Upper lobe of left lung (tissue), 6 donors: Measurements from ENCODE around the gene SFMBT2. TPM values are rescaled to one million over a fixed set of nuclear protein-coding genes. Genes with fewer than 3 reads are reported as not detected.

Experiments used
- ATAC-seq, 2 donors: fragments of 200-7000 bp; cut with Tn5 transposase; one replicate each; pipeline ENCODE4 v1.9.1; 2022; ENCODE audit warnings: mild to moderate bottlenecking in 2 of 2, moderate library complexity in 2 of 2; ENCODE audit not compliant: low FRiP score in 2 of 2
- DNase-seq, 2 donors: peaks; one replicate each; pipeline ENCODE4 v3.0.0-alpha.2; 2019 to 2020
- H3K27ac ChIP-seq, 4 donors: fragments of 200-600 bp; sonication (generic); one replicate each; pipeline ENCODE4 v1.5.1; 2016 to 2019
- H3K27me3 ChIP-seq, 4 donors: fragments of 200-600 bp; sonication (generic); one replicate each; pipeline ENCODE4 v1.5.1; 2017 to 2019
- H3K36me3 ChIP-seq, 4 donors: fragments of 200-600 bp; sonication (generic); one replicate each; pipeline ENCODE4 v1.5.1; 2016 to 2019
- H3K4me1 ChIP-seq, 4 donors: fragments of 200-600 bp; sonication (generic); one replicate each; pipeline ENCODE4 v1.5.1; 2018 to 2019
- H3K4me3 ChIP-seq, 4 donors: fragments of 200-600 bp; sonication (generic); one replicate each; pipeline ENCODE4 v1.5.1; 2017 to 2019; ENCODE audit warnings: mild to moderate bottlenecking in 2 of 4, moderate library complexity in 1 of 4
- H3K9me3 ChIP-seq, 4 donors: fragments of 200-600 bp; sonication (generic); one replicate each; pipeline ENCODE4 v1.5.1; 2018 to 2019
- EP300 ChIP-seq, 4 donors: sonication (generic); formaldehyde crosslinking; IDR thresholded peaks; one replicate each; pipeline ENCODE4 v1.5.1; 2017; ENCODE audit warnings: antibody characterized with exemption in 4 of 4, control low read depth in 2 of 4
- POLR2A ChIP-seq, 4 donors: fragments of 450-650 bp; IDR thresholded peaks; one replicate each; pipeline ENCODE4 v1.5.1; 2016 to 2017; ENCODE audit warnings: antibody characterized with exemption in 4 of 4, mild to moderate bottlenecking in 2 of 4
- POLR2AphosphoS5 ChIP-seq, 2 donors: sonication (generic); formaldehyde crosslinking; IDR thresholded peaks; one replicate each; pipeline ENCODE4 v1.5.1; 2017; ENCODE audit warnings: antibody characterized with exemption in 2 of 2
- WGBS, 2 donors: methylation state at CpG; one replicate each; pipeline ENCODE4 v1.1.5; 2017 to 2018; 5-methylcytosine and 5-hydroxymethylcytosine counted together
- total RNA-seq, 6 donors: library from RNA; depleted of rRNA in 4 of 6; stranded (reverse); fragments of >200 nt in 4 of 6; gene quantifications; one replicate each; pipeline versions ENCODE4 v1.1.0 to v1.2.1, GENCODE V29; 2016 to 2021
- TF ChIP-seq, protein P1 (sequence below), 6 experiments: fragments of 450-650 bp in 4 of 6; fragments of 200-600 bp in 2 of 6; sonication (generic) in 2 of 6; IDR thresholded peaks; one replicate each; pipeline ENCODE4 v1.5.1; 2016 to 2019; ENCODE audit warnings: antibody characterized with exemption in 6 of 6
- donor health status: DM: no; HTN: no; CAD: no; lungs with moderate emphysema.
- donor health status: DM: no; HTN: yes; CAD: no; lungs with severe emphysema.

Gene SFMBT2
- total RNA-seq, 6 donors from 2014 or later = 6.2 to 14.6 (median 10.2) TPM

DNA sequence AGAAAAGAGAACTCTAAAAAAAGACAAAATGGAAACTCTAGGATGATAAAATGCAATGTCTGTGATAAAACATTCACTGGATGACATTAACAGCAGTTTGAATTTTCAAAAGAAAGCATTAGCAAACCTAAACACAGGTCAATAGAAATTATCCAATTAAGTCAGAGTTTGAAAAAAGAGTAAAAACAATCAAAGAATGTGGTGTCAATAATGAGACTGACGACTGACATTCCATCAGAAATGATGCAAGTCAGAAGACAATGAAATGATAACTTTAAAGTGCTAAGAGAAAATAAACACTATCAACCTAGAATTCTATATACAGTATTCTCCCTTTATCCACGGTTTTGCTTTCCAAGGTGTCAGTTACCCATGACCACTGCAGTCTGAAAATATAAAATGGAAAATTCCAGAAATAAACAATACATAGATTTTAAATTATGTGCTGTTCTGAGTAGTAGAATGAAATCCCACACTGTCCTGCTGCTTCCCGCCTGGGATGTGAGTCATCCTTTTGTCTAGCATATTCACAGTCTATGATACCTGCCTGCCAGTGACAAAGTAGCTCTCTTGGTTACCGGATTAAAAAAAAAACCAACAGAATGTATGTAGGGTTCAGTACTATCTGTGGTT lies 38.3 kb upstream of the SFMBT2 start:
- Histone ChIP-seq H3K4me1 (no peaks in the 10 kb centered on the region), H3K27ac (no peak overlapping the region), H3K9me3 (peaks cover 0 to 16% (median 8%) of the 10 kb centered on the region in 4 donors), H3K4me3 (no peak overlapping the region), H3K36me3 (no peaks in the 10 kb centered on the region), H3K27me3 (no peaks in the 10 kb centered on the region)
- 85% methylated on average over 4 of the region's 4 CpGs for WGBS, 2 donors
- TF ChIP-seq POLR2A (IDR thresholded peaks at IDR 0.05) (no peak), POLR2AphosphoS5 (IDR thresholded peaks at IDR 0.05) (no peak), EP300 (IDR thresholded peaks at IDR 0.05) (no peak)
- TF ChIP-seq, protein P1, sequence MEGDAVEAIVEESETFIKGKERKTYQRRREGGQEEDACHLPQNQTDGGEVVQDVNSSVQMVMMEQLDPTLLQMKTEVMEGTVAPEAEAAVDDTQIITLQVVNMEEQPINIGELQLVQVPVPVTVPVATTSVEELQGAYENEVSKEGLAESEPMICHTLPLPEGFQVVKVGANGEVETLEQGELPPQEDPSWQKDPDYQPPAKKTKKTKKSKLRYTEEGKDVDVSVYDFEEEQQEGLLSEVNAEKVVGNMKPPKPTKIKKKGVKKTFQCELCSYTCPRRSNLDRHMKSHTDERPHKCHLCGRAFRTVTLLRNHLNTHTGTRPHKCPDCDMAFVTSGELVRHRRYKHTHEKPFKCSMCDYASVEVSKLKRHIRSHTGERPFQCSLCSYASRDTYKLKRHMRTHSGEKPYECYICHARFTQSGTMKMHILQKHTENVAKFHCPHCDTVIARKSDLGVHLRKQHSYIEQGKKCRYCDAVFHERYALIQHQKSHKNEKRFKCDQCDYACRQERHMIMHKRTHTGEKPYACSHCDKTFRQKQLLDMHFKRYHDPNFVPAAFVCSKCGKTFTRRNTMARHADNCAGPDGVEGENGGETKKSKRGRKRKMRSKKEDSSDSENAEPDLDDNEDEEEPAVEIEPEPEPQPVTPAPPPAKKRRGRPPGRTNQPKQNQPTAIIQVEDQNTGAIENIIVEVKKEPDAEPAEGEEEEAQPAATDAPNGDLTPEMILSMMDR (IDR thresholded peaks at IDR 0.05) = no peak
- ATAC-seq (no peak), DNase-seq (no peak)

DNA sequence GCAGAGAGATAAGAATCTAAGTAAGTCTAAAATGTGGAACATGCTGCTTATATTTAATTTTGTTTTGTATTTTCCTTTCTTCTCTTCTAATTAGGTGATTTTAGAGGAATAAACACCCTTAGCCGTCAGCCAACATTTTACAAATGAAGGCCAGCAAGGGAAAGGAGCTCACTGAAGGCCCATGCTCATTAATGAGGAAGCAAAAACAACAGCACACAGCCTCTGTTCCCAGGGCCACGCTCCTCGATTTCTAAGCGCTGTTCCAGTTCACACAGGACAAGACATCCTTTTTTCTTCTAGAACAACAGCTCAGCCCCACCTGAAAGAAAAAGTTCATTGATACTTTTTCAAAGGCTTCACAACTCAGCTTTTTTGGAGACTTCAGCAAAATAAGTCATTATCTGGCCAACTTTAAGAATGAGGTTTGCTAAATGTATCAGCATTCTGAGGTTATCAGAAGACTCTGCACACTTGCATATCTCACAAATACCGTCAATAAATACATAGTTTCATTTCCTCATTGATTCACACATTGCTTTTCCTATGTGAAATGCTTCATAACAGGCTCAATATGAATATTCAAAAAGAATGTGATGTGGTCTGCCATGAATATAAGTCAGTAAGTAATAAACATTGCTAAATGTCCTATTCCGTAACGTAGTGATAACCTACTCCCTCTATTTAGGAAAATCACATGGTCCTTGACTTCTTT lies 34.8 kb upstream of the SFMBT2 start:
- no peaks in the 10 kb centered on the region for H3K4me1 ChIP-seq
- peaks cover 0 to 16% (median 8%) of the 10 kb centered on the region in 4 donors for H3K9me3 ChIP-seq
- no peak overlapping the region for H3K27ac ChIP-seq
- no peak overlapping the region for H3K4me3 ChIP-seq
- H3K27me3 ChIP-seq = no peaks in the 10 kb centered on the region
- 79 to 86% methylated on average over 7 of the region's 7 CpGs for WGBS, 2 donors
- H3K36me3 ChIP-seq = no peaks in the 10 kb centered on the region
- no peak for TF ChIP-seq EP300 (IDR thresholded peaks at IDR 0.05)
- TF ChIP-seq, protein P1 (IDR thresholded peaks at IDR 0.05) = no peak
- no peak for TF ChIP-seq POLR2AphosphoS5 (IDR thresholded peaks at IDR 0.05)
- TF ChIP-seq POLR2A (IDR thresholded peaks at IDR 0.05) = no peak
- DNase-seq (no peak), ATAC-seq (no peak)

DNA sequence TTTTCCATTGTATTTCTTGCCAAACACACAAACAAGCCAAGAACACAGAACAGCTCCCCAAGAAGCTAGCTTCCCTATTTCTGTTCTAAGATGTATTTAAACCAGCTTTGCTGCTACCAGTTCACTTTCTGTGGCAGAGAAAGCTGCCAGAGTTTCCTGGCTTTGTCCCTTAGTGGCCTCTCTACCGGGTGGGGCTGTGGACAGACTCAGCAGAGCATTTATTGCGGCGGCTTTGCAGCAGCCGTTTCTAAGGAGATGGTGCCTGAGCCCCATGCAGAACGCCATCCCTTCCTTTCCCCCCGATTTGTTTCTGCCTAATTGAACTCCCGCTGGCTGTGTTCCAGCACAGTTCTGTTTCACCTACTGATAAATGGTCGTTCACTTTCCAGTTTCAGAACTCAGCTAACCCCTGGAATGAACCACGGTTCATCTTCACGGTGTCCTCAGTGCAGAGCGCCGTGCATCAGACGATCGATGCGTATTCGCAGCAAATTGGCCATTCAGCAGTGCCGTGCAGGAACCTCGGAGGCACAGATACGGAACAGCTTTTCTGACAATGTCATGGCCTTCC lies 33.8 kb upstream of the SFMBT2 start:
- peaks cover 0 to 13% (median 8%) of the 10 kb centered on the region in 4 donors for H3K9me3 ChIP-seq
- no peaks in the 10 kb centered on the region for H3K36me3 ChIP-seq
- no peak overlapping the region for H3K4me3 ChIP-seq
- ATAC-seq = no peak
- no peak for DNase-seq
- H3K27ac ChIP-seq = no peak overlapping the region
- WGBS, 2 donors = 63 to 68% methylated on average over 19 of the region's 19 CpGs
- no peaks in the 10 kb centered on the region for H3K27me3 ChIP-seq
- TF ChIP-seq, protein P1 (IDR thresholded peaks at IDR 0.05) = no peak
- TF ChIP-seq POLR2AphosphoS5 (IDR thresholded peaks at IDR 0.05) (no peak), EP300 (IDR thresholded peaks at IDR 0.05) (no peak), POLR2A (IDR thresholded peaks at IDR 0.05) (no peak)
- H3K4me1 ChIP-seq = no peaks in the 10 kb centered on the region

DNA sequence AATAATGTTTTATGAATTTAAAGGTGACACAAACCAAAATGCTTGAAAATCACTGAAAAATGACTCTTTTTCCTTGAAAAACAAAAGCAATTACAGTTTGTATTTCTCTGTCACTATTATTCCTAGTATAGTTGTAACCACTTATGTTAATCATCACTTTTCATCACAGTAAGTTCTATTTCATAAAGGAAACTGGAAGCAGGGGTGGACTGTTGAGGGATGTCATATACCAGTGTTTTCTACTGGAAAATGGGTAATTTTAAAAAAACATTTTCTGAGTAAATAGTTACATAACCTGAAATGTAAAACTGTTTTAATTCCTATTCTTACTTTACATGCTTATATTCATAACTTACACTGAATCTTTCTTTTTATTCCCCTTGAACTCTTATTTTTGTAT lies 32.2 kb upstream of the SFMBT2 start:
- Histone ChIP-seq H3K36me3 (no peaks in the 10 kb centered on the region), H3K9me3 (no peaks in the 10 kb centered on the region), H3K4me1 (no peaks in the 10 kb centered on the region), H3K27ac (no peak overlapping the region), H3K27me3 (no peaks in the 10 kb centered on the region), H3K4me3 (no peak overlapping the region)
- DNase-seq (no peak), ATAC-seq (no peak)
- TF ChIP-seq EP300 (IDR thresholded peaks at IDR 0.05) (no peak), POLR2AphosphoS5 (IDR thresholded peaks at IDR 0.05) (no peak), POLR2A (IDR thresholded peaks at IDR 0.05) (no peak)
- TF ChIP-seq, protein P1 (IDR thresholded peaks at IDR 0.05) = no peak
